DND-41 (cell line): ENCODE measurements around the gene KCND3.

ENCODE experiments used
- ATAC-seq: fragments of 200-7000 bp; cut with Tn5 transposase; 3 replicates; pipeline ENCODE4 v1.9.1; 2021; ENCODE audit warnings: low read depth; ENCODE audit not compliant: insufficient read depth
- DNase-seq: peaks from one replicate; pipeline ENCODE4 v3.0.0-alpha.2; 2020
- H2AFZ ChIP-seq: 2 replicates; pipeline ENCODE4 v1.6.0; 2012; ENCODE audit warnings: low read depth, low read length
- H3K27ac ChIP-seq: 2 replicates; pipeline ENCODE4 v1.5.1; 2012; ENCODE audit warnings: low read length, inconsistent platforms
- H3K27me3 ChIP-seq: fragments of 200-600 bp; sonication (generic); 2 replicates; pipeline ENCODE4 v1.6.0; 2012; ENCODE audit warnings: low read length, mild to moderate bottlenecking, inconsistent platforms; ENCODE audit not compliant: insufficient read depth, poor library complexity
- H3K36me3 ChIP-seq: 2 replicates; pipeline ENCODE4 v1.5.1; 2012; ENCODE audit warnings: low read length, inconsistent platforms; ENCODE audit not compliant: insufficient read depth
- H3K4me1 ChIP-seq: 2 replicates; pipeline ENCODE4 v1.5.1; 2012; ENCODE audit warnings: mild to moderate bottlenecking, low read length; ENCODE audit not compliant: insufficient read depth
- H3K4me2 ChIP-seq: 2 replicates; pipeline ENCODE4 v1.6.0; 2012; ENCODE audit warnings: mild to moderate bottlenecking, moderate library complexity, low read length, inconsistent platforms; ENCODE audit not compliant: insufficient read depth
- H3K4me3 ChIP-seq, 2 experiments: fragments of 200-600 bp in 1 of 2; shearing (Covaris generic) in 1 of 2; 2 replicates each; pipeline ENCODE4 v1.5.1; 2012 to 2016; ENCODE audit warnings: inconsistent platforms in 2 of 2, low read length in 2 of 2, mild to moderate bottlenecking in 2 of 2, low read depth in 1 of 2, moderate library complexity in 1 of 2
- H3K79me2 ChIP-seq: 2 replicates; pipeline ENCODE4 v1.6.0; 2012; ENCODE audit warnings: low read length, inconsistent platforms; ENCODE audit not compliant: insufficient read depth
- H3K9ac ChIP-seq: 2 replicates; pipeline ENCODE4 v1.6.0; 2012; ENCODE audit warnings: low read depth, mild to moderate bottlenecking, inconsistent platforms, low read length, moderate library complexity
- H3K9me3 ChIP-seq: 2 replicates; pipeline ENCODE4 v1.5.1; 2012; ENCODE audit warnings: low read length, moderate library complexity, mild to moderate bottlenecking, inconsistent platforms; ENCODE audit not compliant: insufficient read depth, severe bottlenecking
- H4K20me1 ChIP-seq: 2 replicates; pipeline ENCODE4 v1.6.0; 2012; ENCODE audit warnings: low read length; ENCODE audit not compliant: insufficient read depth
- CTCF ChIP-seq: IDR thresholded peaks from 2 replicates; pipeline ENCODE4 v1.5.1; 2012; ENCODE audit warnings: borderline replicate concordance, low read length, moderate library complexity, mild to moderate bottlenecking; ENCODE audit not compliant: poor library complexity, severe bottlenecking; ENCODE audit errors: extremely low read depth
- EZH2 ChIP-seq: IDR thresholded peaks from 3 replicates; pipeline ENCODE4 v1.6.1; 2012; ENCODE audit warnings: borderline replicate concordance, low read depth, mild to moderate bottlenecking, moderate library complexity, low read length, inconsistent platforms; ENCODE audit not compliant: severe bottlenecking

The KCND3 gene

GRCh38 chr1:111852261-111852721 is 137.2 kb downstream of the KCND3 start:
- Histone ChIP-seq H3K36me3 (no peaks in the 10 kb centered on the region), H3K27me3 (peaks cover 31% of the 10 kb centered on the region), H3K9me3 (no peaks in the 10 kb centered on the region), H3K27ac (no peak overlapping the region), H2AFZ (no peak overlapping the region), H3K79me2 (no peaks in the 10 kb centered on the region), H3K9ac (no peak overlapping the region), H3K4me3 (no peak overlapping the region), H3K4me2 (no peak overlapping the region), H4K20me1 (no peaks in the 10 kb centered on the region; the same call in 1 of the 2 replicates), H3K4me1 (no peaks in the 10 kb centered on the region)
- TF ChIP-seq EZH2 = no peak
- no peak for TF ChIP-seq CTCF
- DNase-seq = no peak
- no peak for ATAC-seq

- no peak for TF ChIP-seq CTCF
- TF ChIP-seq EZH2 = no peak
- no peak for ATAC-seq
- Histone ChIP-seq H3K4me1 (no peaks in the 10 kb centered on the region), H2AFZ (no peak overlapping the region), H3K27me3 (peaks cover 28% of the 10 kb centered on the region), H3K4me2 (no peak overlapping the region), H3K79me2 (no peaks in the 10 kb centered on the region), H3K36me3 (no peaks in the 10 kb centered on the region), H3K9me3 (no peaks in the 10 kb centered on the region), H3K9ac (no peak overlapping the region), H4K20me1 (no peaks in the 10 kb centered on the region; the same call in 1 of the 2 replicates), H3K4me3 (no peak overlapping the region), H3K27ac (no peak overlapping the region)
- DNase-seq = no peak
Observed at GRCh38 chr1:111851552-111851951, 137.9 kb downstream of the KCND3 start.

GRCh38 chr1:111850109-111850508 is 139.4 kb downstream of the KCND3 start:
- DNase-seq (no peak), ATAC-seq (no peak)
- H3K9ac ChIP-seq = no peak overlapping the region
- no peak overlapping the region for H3K4me3 ChIP-seq
- no peak for TF ChIP-seq EZH2
- no peak for TF ChIP-seq CTCF
- H3K9me3 ChIP-seq = no peaks in the 10 kb centered on the region
- peaks cover 22% of the 10 kb centered on the region for H3K27me3 ChIP-seq
- H3K27ac ChIP-seq = no peak overlapping the region
- no peaks in the 10 kb centered on the region for H3K36me3 ChIP-seq
- H2AFZ ChIP-seq = no peak overlapping the region
- no peaks in the 10 kb centered on the region; the same call in 1 of the 2 replicates for H4K20me1 ChIP-seq
- no peak overlapping the region for H3K4me2 ChIP-seq
- H3K79me2 ChIP-seq = no peaks in the 10 kb centered on the region
- no peaks in the 10 kb centered on the region for H3K4me1 ChIP-seq
